ENCODE results near the gene GDPD5.
A peak's percentile ranks its signal among the peaks of the same experiment; 100 is the strongest.

The GDPD5 gene

GRCh38 chr11:75408957-75409219 is 116.9 kb downstream of the GDPD5 start:
- H3K4me1 ChIP-seq, result peaks cover 10% of the 10 kb centered on the region; the same call in 1 of the 2 replicates
- no peaks in the 10 kb centered on the region for H3K9me3 ChIP-seq
- no peak overlapping the region for H3K4me2 ChIP-seq
- no peak overlapping the region for H3K27ac ChIP-seq
- no peak overlapping the region for H3K9ac ChIP-seq
- no peak for TF ChIP-seq Cebpa-rat (IDR thresholded peaks at IDR 0.05)
- H3K27me3 ChIP-seq, result no peaks in the 10 kb centered on the region
- H4K20me1 ChIP-seq, result peaks cover 85% of the 10 kb centered on the region
- no peak overlapping the region for H3K4me3 ChIP-seq
- H3K36me3 ChIP-seq, result peaks cover 85% of the 10 kb centered on the region

GRCh38 chr11:75406338-75406777 is 119.4 kb downstream of the GDPD5 start:
- Histone ChIP-seq H3K4me1 (peaks cover 35% of the 10 kb centered on the region), H3K9ac (no peak overlapping the region), H3K27ac (no peak overlapping the region; the same call in 1 of the 2 replicates), H3K27me3 (no peaks in the 10 kb centered on the region), H4K20me1 (peaks cover 85% of the 10 kb centered on the region), H3K36me3 (peaks cover 85% of the 10 kb centered on the region), H3K9me3 (no peaks in the 10 kb centered on the region), H3K4me2 (no peak overlapping the region), H3K4me3 (no peak overlapping the region)
- TF ChIP-seq Cebpa-rat (IDR thresholded peaks at IDR 0.05), result no peak

GRCh38 chr11:75403983-75404658 is 121.6 kb downstream of the GDPD5 start:
- no peak overlapping the region; the same call in 1 of the 2 replicates for H3K9ac ChIP-seq
- H3K4me2 ChIP-seq, result no peak overlapping the region
- peaks cover 96% of the 10 kb centered on the region for H4K20me1 ChIP-seq

GRCh38 chr11:75403037-75403436 is 122.7 kb downstream of the GDPD5 start:
- peak overlapping the region; percentile 11; the same call in 1 of the 2 replicates for H3K27ac ChIP-seq
- H3K4me3 ChIP-seq, result peak overlapping the region; percentile 84; the same call in 1 of the 2 replicates
- peak overlapping the region; percentile 86 for H3K4me2 ChIP-seq
- H4K20me1 ChIP-seq, result peaks cover 86% of the 10 kb centered on the region
- H3K27me3 ChIP-seq, result no peaks in the 10 kb centered on the region
- H3K9me3 ChIP-seq, result no peaks in the 10 kb centered on the region
- H3K9ac ChIP-seq, result peak overlapping the region; percentile 98; the same call in 1 of the 2 replicates
- peaks cover 78% of the 10 kb centered on the region for H3K36me3 ChIP-seq
- no peak for TF ChIP-seq Cebpa-rat (IDR thresholded peaks at IDR 0.05)
- H3K4me1 ChIP-seq, result peaks cover 56% of the 10 kb centered on the region

More at GRCh38 chr11:75403983-75404658, 121.6 kb downstream of the GDPD5 start:
- Histone ChIP-seq H3K36me3 (peaks cover 88% of the 10 kb centered on the region), H3K9me3 (no peaks in the 10 kb centered on the region), H3K4me1 (peaks cover 45% of the 10 kb centered on the region), H3K4me3 (no peak overlapping the region), H3K27ac (no peak overlapping the region), H3K27me3 (no peaks in the 10 kb centered on the region)
- TF ChIP-seq Cebpa-rat (IDR thresholded peaks at IDR 0.05), result no peak

- peaks cover 69% of the 10 kb centered on the region for H3K36me3 ChIP-seq
- peaks cover 59% of the 10 kb centered on the region for H3K4me1 ChIP-seq
- H3K27ac ChIP-seq, result peak overlapping the region; percentile 11; the same call in 1 of the 2 replicates
These were observed 123.6 kb downstream of the GDPD5 start for GRCh38 chr11:75402002-75402773.

GRCh38 chr11:75400146-75400865 is 125.4 kb downstream of the GDPD5 start:
- Histone ChIP-seq H4K20me1 (peaks cover 58% of the 10 kb centered on the region), H3K4me3 (peak overlapping the region; percentile 84), H3K9me3 (no peaks in the 10 kb centered on the region), H3K36me3 (peaks cover 50% of the 10 kb centered on the region), H3K9ac (peak overlapping the region; percentile 98), H3K4me1 (peaks cover 67% of the 10 kb centered on the region), H3K4me2 (peak overlapping the region; percentile 86), H3K27ac (peak overlapping the region; percentile 97), H3K27me3 (no peaks in the 10 kb centered on the region)
- no peak for TF ChIP-seq Cebpa-rat (IDR thresholded peaks at IDR 0.05)

More at GRCh38 chr11:75402002-75402773, 123.6 kb downstream of the GDPD5 start:
- no peaks in the 10 kb centered on the region for H3K9me3 ChIP-seq
- TF ChIP-seq Cebpa-rat (IDR thresholded peaks at IDR 0.05), result no peak
- peak overlapping the region; percentile 98; the same call in 1 of the 2 replicates for H3K9ac ChIP-seq
- peaks cover 77% of the 10 kb centered on the region for H4K20me1 ChIP-seq
- no peaks in the 10 kb centered on the region for H3K27me3 ChIP-seq
- H3K4me3 ChIP-seq, result peak overlapping the region; percentile 84
- peak overlapping the region; percentile 86 for H3K4me2 ChIP-seq

- peaks cover 71% of the 10 kb centered on the region for H3K4me1 ChIP-seq
- peaks cover 43% of the 10 kb centered on the region for H3K36me3 ChIP-seq
- H3K27me3 ChIP-seq, result no peaks in the 10 kb centered on the region
- peak within 1 kb of the TSS; percentile 98 for H3K9ac ChIP-seq
- peak within 1 kb of the TSS; percentile 84 for H3K4me3 ChIP-seq
- no peaks in the 10 kb centered on the region for H3K9me3 ChIP-seq
- TF ChIP-seq Cebpa-rat (IDR thresholded peaks at IDR 0.05), result no peak
- H4K20me1 ChIP-seq, result peaks cover 51% of the 10 kb centered on the region
- peak within 1 kb of the TSS; percentile 97 for H3K27ac ChIP-seq
- H3K4me2 ChIP-seq, result peak within 1 kb of the TSS; percentile 87
These were observed 126.2 kb downstream of the GDPD5 start, which contains the start of gene RPS3 for GRCh38 chr11:75399344-75400145. Gene RPS3 (plus strand): TSS chr11:75399518. CDS start chr11:75399548, 30 bp downstream.

GRCh38 chr11:75398906-75399305 is 126.8 kb downstream of the GDPD5 start:
- Histone ChIP-seq H3K36me3 (peaks cover 36% of the 10 kb centered on the region), H3K9me3 (no peaks in the 10 kb centered on the region), H3K4me2 (peak overlapping the region; percentile 87), H3K27me3 (no peaks in the 10 kb centered on the region), H3K4me3 (peak overlapping the region; percentile 36; the same call in 1 of the 2 replicates), H3K9ac (no peak overlapping the region), H4K20me1 (peaks cover 44% of the 10 kb centered on the region), H3K27ac (peak overlapping the region; percentile 97), H3K4me1 (peaks cover 67% of the 10 kb centered on the region)
- TF ChIP-seq Cebpa-rat (IDR thresholded peaks at IDR 0.05), result no peak
